Loucy (cell line): ENCODE results near the gene KCTD14.

Experiments used
- CTCF ChIP-seq: fragments of 200-600 bp; sonication (generic); conservative IDR thresholded peaks from 2 replicates; pipeline ENCODE4 v1.5.1; 2014; ENCODE audit warnings: mild to moderate bottlenecking, antibody characterized with exemption, low read length
- EZH2phosphoT487 ChIP-seq: fragments of 200-600 bp; IDR thresholded peaks from 2 replicates; pipeline ENCODE4 v1.6.1; 2018; ENCODE audit warnings: antibody characterized with exemption, mild to moderate bottlenecking, moderate library complexity, borderline replicate concordance

GRCh38 chr11:78057462-78058055 lies 34.5 kb upstream of the KCTD14 start:
- no peak for TF ChIP-seq CTCF
- TF ChIP-seq EZH2phosphoT487: no peak
